Spleen (tissue), 11 donors: Measurements from ENCODE around the gene FXYD2. TPM values are rescaled to one million over a fixed set of nuclear protein-coding genes. Genes with fewer than 3 reads are reported as not detected.

ENCODE experiments used
- DNase-seq: peaks from one replicate; pipeline ENCODE4 v3.0.0-alpha.2; 2020
- H3K27ac ChIP-seq, 8 donors: fragments of 200-600 bp; sonication (generic) in 7 of 8; 1 replicate in 4 of 8; 2 replicates in 4 of 8; pipeline versions ENCODE4 v1.5.0 to v1.8.0; 2016 to 2021; ENCODE audit warnings: inconsistent platforms in 4 of 8, mild to moderate bottlenecking in 4 of 8, moderate library complexity in 1 of 8
- H3K27me3 ChIP-seq, 7 donors: fragments of 200-600 bp; sonication (generic) in 6 of 7; replicated peaks in 1 of 7; 1 replicate in 4 of 7; 2 replicates in 3 of 7; pipeline versions ENCODE4 v1.5.0 to v1.8.0; 2016 to 2021; ENCODE audit warnings: inconsistent platforms in 3 of 7, mild to moderate bottlenecking in 1 of 7
- H3K36me3 ChIP-seq, 6 donors: fragments of 200-600 bp; sonication (generic) in 5 of 6; 1 replicate in 4 of 6; 2 replicates in 2 of 6; pipeline versions ENCODE4 v1.5.0 to v1.8.0; 2016 to 2021; ENCODE audit warnings: inconsistent platforms in 2 of 6
- H3K4me1 ChIP-seq, 6 donors: fragments of 200-600 bp; sonication (generic) in 5 of 6; 1 replicate in 3 of 6; 2 replicates in 3 of 6; pipeline versions ENCODE4 v1.5.0 to v1.8.0; 2016 to 2021; ENCODE audit warnings: inconsistent platforms in 3 of 6
- H3K4me3 ChIP-seq, 8 donors: fragments of 200-600 bp; sonication (generic) in 7 of 8; 1 replicate in 4 of 8; 2 replicates in 4 of 8; pipeline versions ENCODE4 v1.5.0 to v1.8.0; 2016 to 2021; ENCODE audit warnings: inconsistent platforms in 4 of 8, mild to moderate bottlenecking in 4 of 8, moderate library complexity in 2 of 8
- H3K9me3 ChIP-seq, 8 donors: fragments of 200-600 bp; sonication (generic) in 7 of 8; 1 replicate in 4 of 8; 2 replicates in 4 of 8; pipeline versions ENCODE4 v1.5.0 to v1.8.0; 2016 to 2021; ENCODE audit warnings: inconsistent platforms in 4 of 8
- POLR2A ChIP-seq, 3 donors: fragments of 450-650 bp; IDR thresholded peaks; one replicate each; pipeline ENCODE4 v1.5.1; 2017; ENCODE audit warnings: antibody characterized with exemption in 3 of 3, mild to moderate bottlenecking in 1 of 3
- POLR2AphosphoS5 ChIP-seq, 3 donors: sonication (generic); formaldehyde crosslinking; IDR thresholded peaks; one replicate each; pipeline ENCODE4 v1.5.1; 2017; ENCODE audit warnings: antibody characterized with exemption in 3 of 3
- WGBS, 5 donors: extraction: QIAGEN DNeasy Blood & Tissue Kit in 3 of 5; methylation state at CpG; one replicate each; pipeline versions ENCODE4 v1.1.5 to v1.1.7; 2013 to 2018; 5-methylcytosine and 5-hydroxymethylcytosine counted together
- intact Hi-C: fragments of 100-400 bp; cut with DNase I; formaldehyde crosslinking; loops from one replicate; pipeline ENCODE4 v1.15.0; 2023; ENCODE audit warnings: low total_unique reads
- polyA plus RNA-seq, 3 donors: library from polyadenylated mRNA; stranded (reverse); fragments of 200-250 nt; gene quantifications; one replicate each; pipeline ENCODE4 v1.2.1, GENCODE V29; 2013
- total RNA-seq, 7 donors: library from RNA; depleted of rRNA in 3 of 7; stranded (reverse); fragments of >200 nt in 3 of 7; fragmentation: NEBNext Ultra II Directional in 4 of 7; extraction: Animal tissue kit (Norgen Biotek cat#: 25700) in 4 of 7; gene quantifications; one replicate each; pipeline versions ENCODE4 v1.1.0 to v1.2.1, GENCODE V29; 2016 to 2021
- TF ChIP-seq, protein P1 (sequence below), 11 experiments: fragments of 200-600 bp in 7 of 11; fragments of 450-650 bp in 4 of 11; sonication (generic) in 4 of 11; IDR thresholded peaks in 8 of 11; conservative IDR thresholded peaks in 3 of 11; 1 replicate in 7 of 11; 2 replicates in 4 of 11; pipeline versions ENCODE4 v1.4.0 to v1.8.0; 2016 to 2021; ENCODE audit warnings: antibody characterized with exemption in 11 of 11, inconsistent platforms in 4 of 11, mild to moderate bottlenecking in 1 of 11
- donor health status: healthy with polysubstance abuse.
- donor health status: DM: no; HTN: no; CAD: no; lungs with moderate emphysema.
- donor health status: DM: no; HTN: no; CAD: no.
- donor health status: Bipolar disorder and iron deficiency.
- donor health status: healthy.
- donor health status: DM: no; HTN: no; CAD: no.
- donor health status: DM: yes; HTN: yes; CAD: no.

The FXYD2 gene
- total and polyA plus RNA-seq, 10 donors: 4.7 to 20.0 (median 8.0) TPM

GRCh38 chr11:117863383-117863782, 38.8 kb upstream of the FXYD2 start:
- no peak overlapping the region for H3K4me3 ChIP-seq
- TF ChIP-seq, protein P1, sequence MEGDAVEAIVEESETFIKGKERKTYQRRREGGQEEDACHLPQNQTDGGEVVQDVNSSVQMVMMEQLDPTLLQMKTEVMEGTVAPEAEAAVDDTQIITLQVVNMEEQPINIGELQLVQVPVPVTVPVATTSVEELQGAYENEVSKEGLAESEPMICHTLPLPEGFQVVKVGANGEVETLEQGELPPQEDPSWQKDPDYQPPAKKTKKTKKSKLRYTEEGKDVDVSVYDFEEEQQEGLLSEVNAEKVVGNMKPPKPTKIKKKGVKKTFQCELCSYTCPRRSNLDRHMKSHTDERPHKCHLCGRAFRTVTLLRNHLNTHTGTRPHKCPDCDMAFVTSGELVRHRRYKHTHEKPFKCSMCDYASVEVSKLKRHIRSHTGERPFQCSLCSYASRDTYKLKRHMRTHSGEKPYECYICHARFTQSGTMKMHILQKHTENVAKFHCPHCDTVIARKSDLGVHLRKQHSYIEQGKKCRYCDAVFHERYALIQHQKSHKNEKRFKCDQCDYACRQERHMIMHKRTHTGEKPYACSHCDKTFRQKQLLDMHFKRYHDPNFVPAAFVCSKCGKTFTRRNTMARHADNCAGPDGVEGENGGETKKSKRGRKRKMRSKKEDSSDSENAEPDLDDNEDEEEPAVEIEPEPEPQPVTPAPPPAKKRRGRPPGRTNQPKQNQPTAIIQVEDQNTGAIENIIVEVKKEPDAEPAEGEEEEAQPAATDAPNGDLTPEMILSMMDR (IDR thresholded peaks at IDR 0.05 in 8 of 11, conservative IDR thresholded peaks at IDR 0.05 in 3 of 11): no peak
- no peak for TF ChIP-seq POLR2A (IDR thresholded peaks at IDR 0.05)
- TF ChIP-seq POLR2AphosphoS5 (IDR thresholded peaks at IDR 0.05): no peak
- no peaks in the 10 kb centered on the region for H3K27me3 ChIP-seq
- DNase-seq: no peak
- peaks cover 11 to 63% (median 44%) of the 10 kb centered on the region in 6 donors for H3K4me1 ChIP-seq
- 73 to 89% (median 82%) methylated on average over 1 of the region's 1 CpG for WGBS, 5 donors
- H3K27ac ChIP-seq: peak overlapping the region in 2 of 8 donors; percentile 83 to 86
- no peaks in the 10 kb centered on the region for H3K9me3 ChIP-seq
- H3K36me3 ChIP-seq: no peaks in the 10 kb centered on the region
- intact Hi-C loops: no loop called here

DNA sequence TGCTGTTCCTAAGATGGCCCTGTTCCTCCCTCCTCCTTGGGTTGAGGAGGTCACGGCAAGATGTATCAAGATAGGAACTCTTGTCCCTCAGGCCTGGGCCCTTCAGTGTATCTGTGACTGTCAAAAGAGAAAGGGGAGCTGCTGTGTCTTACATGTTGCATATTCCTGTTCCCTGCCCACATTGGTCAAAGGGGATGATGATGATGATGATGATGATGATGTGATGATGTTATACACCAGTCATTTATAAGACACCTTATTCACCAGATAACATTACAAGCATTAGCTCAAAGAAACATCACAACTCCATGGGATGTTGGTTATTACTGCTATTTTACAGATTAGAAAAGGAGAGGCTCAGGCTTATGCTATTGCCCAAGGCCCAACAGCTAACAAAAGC, 38.2 kb upstream of the FXYD2 start:
- intact Hi-C loops: no loop called here
- WGBS, 5 donors: 89 to 100% (median 100%) methylated on average over 1 of the region's 1 CpG
- Histone ChIP-seq H3K4me3 (no peak overlapping the region), H3K27me3 (no peaks in the 10 kb centered on the region), H3K9me3 (no peaks in the 10 kb centered on the region), H3K36me3 (no peaks in the 10 kb centered on the region), H3K4me1 (peaks cover 11 to 68% (median 49%) of the 10 kb centered on the region in 6 donors), H3K27ac (peak overlapping the region; percentile 74 to 88 (median 82))
- no peak for DNase-seq
- no peak for TF ChIP-seq POLR2A (IDR thresholded peaks at IDR 0.05)
- TF ChIP-seq POLR2AphosphoS5 (IDR thresholded peaks at IDR 0.05): no peak
- TF ChIP-seq, protein P1 (IDR thresholded peaks at IDR 0.05 in 8 of 11, conservative IDR thresholded peaks at IDR 0.05 in 3 of 11): no peak

DNA sequence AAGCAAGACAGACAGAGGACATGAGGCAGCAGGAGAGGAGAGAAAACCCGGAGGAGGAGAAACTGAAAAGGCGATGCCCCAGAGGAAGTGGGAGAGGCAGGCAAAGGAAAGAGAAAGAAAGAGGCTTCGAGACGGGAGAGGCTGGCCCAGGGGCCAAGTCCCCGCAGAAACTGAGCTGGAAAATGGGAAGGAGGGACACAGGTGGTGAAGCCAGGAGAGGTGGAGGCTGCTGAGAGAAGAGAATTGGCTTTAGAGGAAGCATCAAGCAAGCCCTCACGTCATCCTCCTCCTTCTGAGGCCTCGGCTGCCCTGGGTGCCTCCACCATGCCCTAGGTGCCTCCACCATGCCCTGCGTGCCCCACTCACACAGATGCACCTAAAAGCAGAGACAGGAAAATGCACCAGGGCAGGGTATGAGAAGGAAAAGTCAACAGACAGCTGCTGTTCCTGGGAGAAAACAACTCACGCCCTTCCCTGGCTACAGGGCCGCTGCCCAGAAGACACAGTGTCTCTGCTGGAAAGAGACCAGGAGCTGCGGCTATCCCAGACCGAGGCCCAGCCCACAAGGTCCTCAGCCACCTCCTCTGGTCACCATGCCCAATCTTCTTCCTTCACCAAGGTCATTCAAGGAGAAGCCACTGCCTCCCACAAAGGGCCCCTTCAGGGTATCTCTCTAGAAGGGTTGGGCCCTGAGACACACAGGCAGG, 37.6 kb upstream of the FXYD2 start:
- TF ChIP-seq POLR2AphosphoS5 (IDR thresholded peaks at IDR 0.05) (no peak), POLR2A (IDR thresholded peaks at IDR 0.05) (no peak)
- TF ChIP-seq, protein P1 (IDR thresholded peaks at IDR 0.05 in 8 of 11, conservative IDR thresholded peaks at IDR 0.05 in 3 of 11): no peak
- intact Hi-C loops: no loop called here

GRCh38 chr11:117861151-117862018, 36.8 kb upstream of the FXYD2 start:
- Histone ChIP-seq H3K4me1 (peaks cover 11 to 70% (median 50%) of the 10 kb centered on the region in 6 donors), H3K27me3 (no peaks in the 10 kb centered on the region), H3K27ac (peak overlapping the region; percentile 74 to 88 (median 82)), H3K4me3 (no peak overlapping the region), H3K9me3 (no peaks in the 10 kb centered on the region), H3K36me3 (no peaks in the 10 kb centered on the region)
- intact Hi-C loops: no loop called here
- WGBS, 5 donors: 33 to 49% (median 38%) methylated on average over 13 of the region's 13 CpGs
- no peak for DNase-seq
- TF ChIP-seq, protein P1 (IDR thresholded peaks at IDR 0.05 in 8 of 11, conservative IDR thresholded peaks at IDR 0.05 in 3 of 11): no peak
- peak; percentile 48 to 81 (median 66) for TF ChIP-seq POLR2AphosphoS5 (IDR thresholded peaks at IDR 0.05)
- no peak for TF ChIP-seq POLR2A (IDR thresholded peaks at IDR 0.05)

More for the DNA sequence above, 37.6 kb upstream of the FXYD2 start:
- Histone ChIP-seq H3K36me3 (no peaks in the 10 kb centered on the region), H3K4me3 (no peak overlapping the region), H3K4me1 (peaks cover 11 to 70% (median 50%) of the 10 kb centered on the region in 6 donors), H3K27ac (peak overlapping the region; percentile 74 to 88 (median 82)), H3K27me3 (no peaks in the 10 kb centered on the region), H3K9me3 (no peaks in the 10 kb centered on the region)
- WGBS, 5 donors: 45 to 61% (median 54%) methylated on average over 12 of the region's 12 CpGs
- DNase-seq: no peak
